OCI-LY1 (cell line): ENCODE results near the gene RGS14.

Source experiments
- H2AFZ ChIP-seq: fragments of 200-600 bp; sonication (generic), shearing (Covaris generic); 2 replicates; pipeline ENCODE4 v1.6.0; 2014; ENCODE audit warnings: antibody characterized with exemption, mild to moderate bottlenecking, low read length
- H3F3A ChIP-seq: fragments of 200-600 bp; sonication (generic), shearing (Covaris generic); 2 replicates; pipeline ENCODE4 v1.6.0; 2014; ENCODE audit warnings: mild to moderate bottlenecking, antibody characterized with exemption, low read length, moderate library complexity; ENCODE audit not compliant: insufficient read depth
- H3K27ac ChIP-seq: fragments of 200-600 bp; sonication (generic); 2 replicates; pipeline ENCODE4 v1.5.1; 2014; ENCODE audit warnings: low read length, mixed run types, mild to moderate bottlenecking, low read depth; ENCODE audit not compliant: poor library complexity, severe bottlenecking
- H3K27me3 ChIP-seq: fragments of 200-600 bp; sonication (generic); 2 replicates; pipeline ENCODE4 v1.6.0; 2014; ENCODE audit warnings: antibody characterized with exemption, mild to moderate bottlenecking, low read length, moderate library complexity; ENCODE audit not compliant: insufficient read depth
- H3K36me3 ChIP-seq: fragments of 200-600 bp; sonication (generic); 2 replicates; pipeline ENCODE4 v1.6.1; 2014; ENCODE audit warnings: mild to moderate bottlenecking, antibody characterized with exemption, low read length, moderate library complexity, mixed read lengths; ENCODE audit not compliant: insufficient read depth
- H3K4me1 ChIP-seq: fragments of 200-600 bp; sonication (generic); 2 replicates; pipeline ENCODE4 v1.5.1; 2014; ENCODE audit warnings: mild to moderate bottlenecking, low read length, moderate library complexity; ENCODE audit not compliant: insufficient read depth, severe bottlenecking
- H3K4me2 ChIP-seq: fragments of 200-600 bp; sonication (generic), shearing (Covaris generic); 2 replicates; pipeline ENCODE4 v1.6.1; 2014; ENCODE audit warnings: low read length
- H3K4me3 ChIP-seq: fragments of 200-600 bp; sonication (generic); 2 replicates; pipeline ENCODE4 v1.5.1; 2014; ENCODE audit warnings: low read length, low read depth, mild to moderate bottlenecking, mixed read lengths; ENCODE audit not compliant: poor library complexity, severe bottlenecking
- H3K79me2 ChIP-seq: fragments of 200-600 bp; shearing (Covaris generic); 2 replicates; pipeline ENCODE4 v1.6.1; 2016; ENCODE audit warnings: mixed run types, low read length, mixed read lengths; ENCODE audit not compliant: insufficient read depth
- H3K9ac ChIP-seq: fragments of 200-600 bp; sonication (generic), shearing (Covaris generic); 2 replicates; pipeline ENCODE4 v1.6.1; 2014; ENCODE audit warnings: mild to moderate bottlenecking, low read length, mixed read lengths
- H3K9me2 ChIP-seq: fragments of 200-600 bp; sonication (generic), shearing (Covaris generic); 2 replicates; pipeline ENCODE4 v1.6.1; 2014; ENCODE audit warnings: low read depth, mild to moderate bottlenecking, low read length, mixed read lengths
- H3K9me3 ChIP-seq: fragments of 200-600 bp; shearing (Covaris generic); 2 replicates; pipeline ENCODE4 v1.6.1; 2014; ENCODE audit warnings: low read length, mixed read lengths
- H4K20me1 ChIP-seq: fragments of 200-600 bp; sonication (generic), shearing (Covaris generic); 2 replicates; pipeline ENCODE4 v1.6.0; 2016; ENCODE audit warnings: mild to moderate bottlenecking, low read length; ENCODE audit not compliant: insufficient read depth
- CTCF ChIP-seq: fragments of 200-600 bp; sonication (generic), shearing (Covaris generic); IDR thresholded peaks from 2 replicates; pipeline ENCODE4 v1.5.1; 2017; ENCODE audit warnings: mild to moderate bottlenecking, antibody characterized with exemption, low read length, moderate library complexity, mixed read lengths
- EZH2 ChIP-seq: fragments of 200-600 bp; sonication (generic), shearing (Covaris generic); IDR thresholded peaks from 2 replicates; pipeline ENCODE4 v1.8.0; 2017; ENCODE audit warnings: borderline replicate concordance, mixed run types, mild to moderate bottlenecking, antibody characterized with exemption, low read length, moderate library complexity, mixed read lengths

The RGS14 gene

DNA sequence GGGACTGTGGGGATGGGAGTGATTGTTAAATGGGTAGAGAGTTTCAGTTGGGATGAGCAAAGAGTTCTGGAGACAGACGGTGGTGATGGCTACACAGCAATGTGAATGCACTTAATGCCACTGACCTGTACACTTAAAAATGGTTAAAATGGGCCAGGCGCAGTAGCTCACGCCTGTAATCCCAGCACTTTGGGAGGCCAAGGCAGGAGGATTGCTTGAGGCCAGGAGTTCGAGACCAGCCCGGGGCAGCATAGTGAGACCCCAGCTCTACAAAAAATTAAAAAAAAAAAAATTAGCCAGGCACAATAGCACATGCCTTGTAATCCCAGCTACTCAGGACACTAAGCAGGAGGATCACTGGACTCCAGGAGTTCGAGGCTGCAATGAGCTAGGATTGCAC lies 13.9 kb upstream of the RGS14 start:
- Histone ChIP-seq H3K36me3 (peaks cover 70% of the 10 kb centered on the region), H3K79me2 (peaks cover 53% of the 10 kb centered on the region), H3F3A (no peaks in the 10 kb centered on the region), H4K20me1 (no peaks in the 10 kb centered on the region), H2AFZ (no peak overlapping the region), H3K9me2 (no peaks in the 10 kb centered on the region), H3K27ac (no peak overlapping the region), H3K9me3 (peaks cover 10% of the 10 kb centered on the region; the same call in 1 of the 2 replicates), H3K4me1 (peaks cover 15% of the 10 kb centered on the region), H3K27me3 (no peaks in the 10 kb centered on the region), H3K4me2 (no peak overlapping the region), H3K9ac (no peak overlapping the region), H3K4me3 (no peak overlapping the region)
- no peak for TF ChIP-seq CTCF
- no peak for TF ChIP-seq EZH2

DNA sequence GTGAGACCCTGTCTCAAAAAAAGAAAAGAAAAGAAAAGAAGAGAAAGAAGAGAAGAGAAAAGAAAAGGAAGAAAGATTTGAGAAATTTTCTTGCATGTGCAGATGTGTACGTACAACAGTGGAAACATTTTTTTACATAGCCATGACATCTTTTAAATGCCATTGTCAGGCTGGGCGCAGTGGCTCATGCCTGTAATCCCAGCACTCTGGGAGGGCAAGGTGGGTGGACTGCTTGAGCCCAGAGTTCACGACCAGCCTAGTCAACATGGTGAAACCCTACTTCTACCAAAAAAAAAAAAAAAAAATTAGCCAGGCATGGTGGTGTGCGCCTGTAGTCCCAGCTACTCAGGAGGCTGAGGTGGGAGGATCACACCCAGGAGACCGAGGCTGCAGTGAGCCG lies 12.8 kb upstream of the RGS14 start:
- Histone ChIP-seq H3K79me2 (peaks cover 57% of the 10 kb centered on the region), H3K27me3 (no peaks in the 10 kb centered on the region), H2AFZ (no peak overlapping the region), H3K4me1 (peaks cover 26% of the 10 kb centered on the region), H3K4me2 (no peak overlapping the region), H3K9ac (no peak overlapping the region), H3K4me3 (no peak overlapping the region), H3K9me3 (peaks cover 10% of the 10 kb centered on the region; the same call in 1 of the 2 replicates), H3F3A (no peaks in the 10 kb centered on the region), H3K36me3 (peaks cover 69% of the 10 kb centered on the region), H3K27ac (no peak overlapping the region), H4K20me1 (no peaks in the 10 kb centered on the region), H3K9me2 (no peaks in the 10 kb centered on the region)
- TF ChIP-seq EZH2 (no peak), CTCF (no peak)

DNA sequence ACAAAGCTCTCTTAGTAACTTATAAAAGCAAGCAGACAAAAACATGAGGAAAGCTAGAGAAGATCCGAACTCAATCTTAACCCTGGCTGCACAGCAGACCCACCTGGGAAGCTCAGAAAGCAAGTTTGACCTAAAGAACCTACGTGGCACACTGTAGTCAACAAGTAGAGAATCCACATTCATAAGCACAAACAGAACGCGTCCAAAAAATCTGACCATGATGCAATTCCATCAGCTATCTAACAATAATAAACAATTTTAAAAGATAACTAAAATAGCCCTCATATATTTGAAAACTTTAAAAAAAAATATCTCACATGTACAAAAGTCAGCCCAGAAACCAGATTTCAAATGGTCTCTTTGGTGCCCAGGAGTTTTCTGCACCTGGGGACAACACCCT lies 10.9 kb upstream of the RGS14 start:
- no peak overlapping the region for H3K4me3 ChIP-seq
- no peaks in the 10 kb centered on the region for H3K9me2 ChIP-seq
- H3K27ac ChIP-seq = no peak overlapping the region
- H3K4me2 ChIP-seq = no peak overlapping the region; the same call in 1 of the 2 replicates
- H3K4me1 ChIP-seq = peaks cover 38% of the 10 kb centered on the region
- H4K20me1 ChIP-seq = no peaks in the 10 kb centered on the region
- H3K9ac ChIP-seq = no peak overlapping the region
- TF ChIP-seq EZH2 = no peak
- no peak for TF ChIP-seq CTCF
- H2AFZ ChIP-seq = no peak overlapping the region
- H3K9me3 ChIP-seq = peaks cover 4% of the 10 kb centered on the region; the same call in 1 of the 2 replicates
- H3K79me2 ChIP-seq = peaks cover 64% of the 10 kb centered on the region
- H3K27me3 ChIP-seq = no peaks in the 10 kb centered on the region
- no peaks in the 10 kb centered on the region for H3F3A ChIP-seq
- H3K36me3 ChIP-seq = peaks cover 55% of the 10 kb centered on the region
